Suprapubic skin (tissue), 4 donors: ENCODE measurements around the gene KPTN. TPM values are rescaled to one million over a fixed set of nuclear protein-coding genes. Genes with fewer than 3 reads are reported as not detected.

ENCODE experiments used
- DNase-seq, 2 donors: peaks; one replicate each; pipeline ENCODE4 v3.0.0-alpha.2; 2019; ENCODE audit warnings: low spot score in 2 of 2
- H3K27ac ChIP-seq: fragments of 200-600 bp; sonication (generic); one replicate; pipeline ENCODE4 v1.5.1; 2019
- H3K27me3 ChIP-seq: fragments of 200-600 bp; sonication (generic); one replicate; pipeline ENCODE4 v1.5.1; 2019
- H3K36me3 ChIP-seq: fragments of 200-600 bp; sonication (generic); one replicate; pipeline ENCODE4 v1.5.1; 2019
- H3K4me1 ChIP-seq: fragments of 200-600 bp; sonication (generic); one replicate; pipeline ENCODE4 v1.5.1; 2019
- H3K4me3 ChIP-seq: fragments of 200-600 bp; sonication (generic); one replicate; pipeline ENCODE4 v1.5.1; 2019; ENCODE audit warnings: mild to moderate bottlenecking
- H3K9me3 ChIP-seq: fragments of 200-600 bp; sonication (generic); one replicate; pipeline ENCODE4 v1.5.1; 2019
- EP300 ChIP-seq: sonication (generic); formaldehyde crosslinking; IDR thresholded peaks from one replicate; pipeline ENCODE4 v1.6.1; 2017; ENCODE audit warnings: antibody characterized with exemption
- POLR2A ChIP-seq, 2 donors: fragments of 450-650 bp; IDR thresholded peaks; one replicate each; pipeline ENCODE4 v1.6.1; 2017; ENCODE audit warnings: antibody characterized with exemption in 2 of 2, mild to moderate bottlenecking in 2 of 2, moderate library complexity in 2 of 2
- POLR2AphosphoS5 ChIP-seq, 3 donors: sonication (generic); formaldehyde crosslinking; IDR thresholded peaks; one replicate each; pipeline ENCODE4 v1.6.1; 2017; ENCODE audit warnings: antibody characterized with exemption in 3 of 3
- WGBS: methylation state at CpG from one replicate; pipeline ENCODE4 v1.1.5; 2018; 5-methylcytosine and 5-hydroxymethylcytosine counted together
- total RNA-seq, 4 donors: library from RNA; depleted of rRNA; stranded (reverse); fragments of >200 nt; gene quantifications; one replicate each; pipeline ENCODE4 v1.1.0, GENCODE V29; 2016
- TF ChIP-seq, protein P1 (sequence below), 2 donors: fragments of 200-600 bp in 1 of 2; fragments of 450-650 bp in 1 of 2; sonication (generic) in 1 of 2; IDR thresholded peaks; one replicate each; pipeline ENCODE4 v1.5.1; 2016 to 2019; ENCODE audit warnings: antibody characterized with exemption in 2 of 2, mild to moderate bottlenecking in 1 of 2, moderate library complexity in 1 of 2

Gene KPTN
- total RNA-seq, 4 donors from 2014 or later = 4.3 to 16.3 (median 5.9) TPM

DNA sequence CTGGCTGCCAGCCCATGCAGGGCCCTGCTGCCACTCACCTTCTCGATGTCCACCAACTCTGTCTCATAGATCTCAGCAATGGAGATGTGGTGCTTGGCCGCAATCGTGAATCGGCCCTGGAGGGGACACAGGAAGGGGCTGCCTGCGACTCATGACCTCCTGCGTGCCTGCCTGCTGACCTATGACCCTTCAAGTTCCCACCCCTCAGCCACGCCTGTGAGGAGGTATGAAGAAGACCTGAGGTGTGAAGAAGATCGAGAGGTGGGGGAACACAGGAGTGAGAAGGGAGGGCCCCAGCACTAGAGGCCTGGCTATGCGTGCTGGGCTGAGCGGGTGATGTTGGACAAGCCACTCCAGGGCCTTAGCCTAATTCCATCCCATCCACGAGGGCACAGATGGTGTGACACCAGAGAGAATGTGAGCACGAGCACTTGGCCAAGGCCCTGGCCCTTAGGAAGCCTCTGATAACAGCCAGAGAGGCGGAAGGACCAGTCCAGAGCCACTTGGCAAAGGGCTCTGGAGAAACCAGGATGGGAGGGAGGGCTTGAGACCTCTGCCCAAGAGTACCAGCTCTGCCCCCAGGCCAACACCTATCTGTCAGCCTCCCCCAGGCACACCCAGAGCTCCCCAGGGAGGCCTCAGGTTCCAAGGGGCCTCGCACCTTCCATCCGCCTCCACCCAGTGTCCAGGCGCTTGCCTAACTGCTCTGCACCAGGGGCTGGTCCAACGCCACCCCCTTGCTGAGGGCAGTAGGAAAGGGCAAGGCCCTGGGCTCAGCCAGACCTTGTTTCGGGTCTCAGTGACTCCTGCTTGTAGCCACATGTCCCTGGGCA, 9.6 kb upstream of the KPTN start:
- Histone ChIP-seq H3K9me3 (no peaks in the 10 kb centered on the region), H3K4me3 (no peak overlapping the region), H3K27me3 (no peaks in the 10 kb centered on the region), H3K4me1 (peaks cover 18% of the 10 kb centered on the region), H3K36me3 (peaks cover 92% of the 10 kb centered on the region), H3K27ac (no peak overlapping the region)
- WGBS = 84% methylated on average over 16 of the region's 18 CpGs
- no peak for TF ChIP-seq POLR2AphosphoS5 (IDR thresholded peaks at IDR 0.05)
- TF ChIP-seq EP300 = no peak
- TF ChIP-seq, protein P1, sequence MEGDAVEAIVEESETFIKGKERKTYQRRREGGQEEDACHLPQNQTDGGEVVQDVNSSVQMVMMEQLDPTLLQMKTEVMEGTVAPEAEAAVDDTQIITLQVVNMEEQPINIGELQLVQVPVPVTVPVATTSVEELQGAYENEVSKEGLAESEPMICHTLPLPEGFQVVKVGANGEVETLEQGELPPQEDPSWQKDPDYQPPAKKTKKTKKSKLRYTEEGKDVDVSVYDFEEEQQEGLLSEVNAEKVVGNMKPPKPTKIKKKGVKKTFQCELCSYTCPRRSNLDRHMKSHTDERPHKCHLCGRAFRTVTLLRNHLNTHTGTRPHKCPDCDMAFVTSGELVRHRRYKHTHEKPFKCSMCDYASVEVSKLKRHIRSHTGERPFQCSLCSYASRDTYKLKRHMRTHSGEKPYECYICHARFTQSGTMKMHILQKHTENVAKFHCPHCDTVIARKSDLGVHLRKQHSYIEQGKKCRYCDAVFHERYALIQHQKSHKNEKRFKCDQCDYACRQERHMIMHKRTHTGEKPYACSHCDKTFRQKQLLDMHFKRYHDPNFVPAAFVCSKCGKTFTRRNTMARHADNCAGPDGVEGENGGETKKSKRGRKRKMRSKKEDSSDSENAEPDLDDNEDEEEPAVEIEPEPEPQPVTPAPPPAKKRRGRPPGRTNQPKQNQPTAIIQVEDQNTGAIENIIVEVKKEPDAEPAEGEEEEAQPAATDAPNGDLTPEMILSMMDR (IDR thresholded peaks at IDR 0.05) = no peak
- no peak for TF ChIP-seq POLR2A (IDR thresholded peaks at IDR 0.05)
- no peak for DNase-seq

DNA sequence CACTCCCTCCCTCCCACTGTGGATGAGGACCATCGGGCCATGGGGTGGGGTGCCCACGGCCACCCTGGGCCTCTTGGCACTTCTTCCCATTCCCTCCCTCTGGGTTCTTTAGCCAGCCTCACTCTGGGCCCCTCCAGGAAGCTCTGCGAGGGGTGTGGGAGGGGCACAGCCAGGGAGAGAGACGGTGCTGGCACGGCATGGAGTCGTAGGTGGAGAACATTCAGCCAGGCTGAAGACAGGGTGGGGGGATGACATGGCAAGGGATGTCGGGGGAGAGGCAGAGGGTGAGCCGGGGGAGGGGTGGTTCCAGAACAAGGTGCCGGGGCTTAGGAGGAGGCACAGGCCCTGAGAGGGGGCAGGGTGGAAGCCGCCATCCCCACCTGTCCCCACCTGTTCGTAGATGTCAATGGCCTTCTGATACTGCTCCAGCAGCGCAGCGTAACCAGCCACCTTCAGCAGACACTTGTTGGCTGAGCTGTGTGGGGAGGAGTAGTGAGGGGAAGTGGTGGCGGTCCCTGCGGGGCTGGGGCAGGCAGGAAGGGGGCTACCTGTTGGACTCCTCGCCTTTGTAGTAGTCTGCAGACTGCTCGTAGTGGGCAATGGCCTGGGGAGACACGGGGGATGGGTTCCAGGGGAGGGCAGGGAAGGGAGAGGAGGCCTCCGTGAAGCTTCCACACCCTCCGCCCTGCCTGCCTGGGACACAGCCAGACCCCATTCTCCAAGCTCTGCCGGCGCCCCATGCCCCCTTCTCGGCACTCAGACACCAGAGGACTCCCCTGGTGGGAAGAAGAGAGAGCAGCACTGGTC, 8.8 kb upstream of the KPTN start:
- no peak overlapping the region for H3K27ac ChIP-seq
- H3K9me3 ChIP-seq = no peaks in the 10 kb centered on the region
- no peak overlapping the region for H3K4me3 ChIP-seq
- H3K4me1 ChIP-seq = peaks cover 14% of the 10 kb centered on the region
- no peak for DNase-seq
- 60% methylated on average over 15 of the region's 23 CpGs for WGBS
- H3K36me3 ChIP-seq = peaks cover 92% of the 10 kb centered on the region
- no peaks in the 10 kb centered on the region for H3K27me3 ChIP-seq
- TF ChIP-seq, protein P1 (IDR thresholded peaks at IDR 0.05) = no peak

DNA sequence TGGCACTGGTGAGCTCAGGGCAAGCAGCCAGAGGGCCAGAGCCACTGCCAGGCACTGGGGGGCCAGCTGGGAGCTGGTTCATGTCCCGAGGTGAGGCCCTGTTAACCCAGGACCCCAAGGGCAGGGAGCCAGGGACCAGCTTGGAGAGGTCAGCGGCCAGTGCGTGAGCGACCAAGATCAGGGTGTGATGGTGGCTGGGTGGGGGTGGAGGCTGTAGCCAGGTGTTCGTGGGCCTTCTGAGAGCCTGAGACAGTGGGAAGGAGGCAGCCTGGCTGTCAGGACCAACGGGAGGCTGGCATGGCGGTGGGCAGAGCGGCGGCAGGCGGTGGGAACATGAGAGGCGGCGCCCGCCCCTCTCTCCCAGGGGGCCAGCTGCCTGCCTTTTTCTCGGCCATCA, 8.1 kb upstream of the KPTN start:
- 93% methylated on average over 3 of the region's 14 CpGs for WGBS
- no peak overlapping the region for H3K27ac ChIP-seq
- no peak for DNase-seq
- no peaks in the 10 kb centered on the region for H3K27me3 ChIP-seq
- peaks cover 8% of the 10 kb centered on the region for H3K4me1 ChIP-seq
- peaks cover 92% of the 10 kb centered on the region for H3K36me3 ChIP-seq
- TF ChIP-seq POLR2A (IDR thresholded peaks at IDR 0.05) (no peak), POLR2AphosphoS5 (IDR thresholded peaks at IDR 0.05) (no peak)
- TF ChIP-seq, protein P1 (IDR thresholded peaks at IDR 0.05) = no peak
- no peaks in the 10 kb centered on the region for H3K9me3 ChIP-seq
- H3K4me3 ChIP-seq = no peak overlapping the region

DNA sequence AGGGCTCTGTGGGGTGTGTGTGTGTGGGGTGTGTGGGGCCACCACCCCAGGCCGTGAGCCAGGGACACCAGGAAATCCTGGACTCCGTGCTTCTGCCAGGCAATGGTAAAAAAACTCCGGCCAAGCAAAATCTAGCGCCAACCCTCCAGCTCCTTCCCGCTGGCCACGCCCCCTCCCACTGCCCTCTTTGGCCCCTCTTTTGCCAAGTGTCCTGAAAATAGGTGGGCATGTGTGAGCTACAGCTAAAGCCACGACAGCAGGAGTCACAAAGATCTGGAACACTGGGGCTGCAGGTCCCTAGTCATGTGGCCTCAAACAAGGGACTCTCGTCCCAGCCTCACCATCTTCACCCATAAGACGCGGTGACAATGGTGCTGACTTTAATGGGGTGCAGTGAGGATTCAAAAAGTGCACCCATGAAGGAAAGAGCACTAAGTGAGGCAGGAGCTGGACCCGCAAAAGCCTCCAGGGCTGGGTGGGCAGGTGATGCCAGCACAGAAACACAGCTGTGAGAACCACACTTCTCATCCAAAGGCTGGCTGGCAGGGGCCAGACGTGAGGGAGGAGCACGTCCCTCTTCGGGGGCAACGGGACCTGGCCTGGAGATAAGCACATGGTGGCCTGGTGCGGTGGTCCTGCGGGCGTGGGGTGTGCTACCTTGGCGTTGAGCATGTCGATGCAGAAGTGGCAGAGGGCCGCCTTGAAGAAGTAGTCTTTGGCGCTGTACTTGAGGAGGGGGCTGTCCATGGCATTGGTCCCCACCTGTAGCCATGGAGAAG, 7.5 kb upstream of the KPTN start:
- no peak for TF ChIP-seq POLR2A (IDR thresholded peaks at IDR 0.05)
- no peak for TF ChIP-seq EP300
- TF ChIP-seq POLR2AphosphoS5 (IDR thresholded peaks at IDR 0.05) = no peak
- TF ChIP-seq, protein P1 (IDR thresholded peaks at IDR 0.05) = no peak
- Histone ChIP-seq H3K4me3 (no peak overlapping the region), H3K9me3 (no peaks in the 10 kb centered on the region), H3K27ac (no peak overlapping the region), H3K27me3 (no peaks in the 10 kb centered on the region), H3K36me3 (peaks cover 90% of the 10 kb centered on the region), H3K4me1 (peaks cover 2% of the 10 kb centered on the region)
- DNase-seq = no peak
- 89% methylated on average over 13 of the region's 22 CpGs for WGBS
